CD4-positive, CD25-positive, alpha-beta regulatory T cell (primary cell): Measurements from ENCODE around the gene UCHL1. TPM values are rescaled to one million over a fixed set of nuclear protein-coding genes. Genes with fewer than 3 reads are reported as not detected.

Source experiments
- ATAC-seq, 2 donors: fragments of 150-1000 bp; cut with Tn5 transposase; one replicate each; pipeline ENCODE4 v1.10.0; 2021; ENCODE audit warnings: low read depth in 2 of 2, moderate number of reproducible peaks in 2 of 2, moderate library complexity in 1 of 2
- DNase-seq, 3 donors: peaks; one replicate each; pipeline versions ENCODE4 v3.0.0 to v3.0.0-alpha.2; 2012 to 2022; ENCODE audit warnings: mixed read lengths in 1 of 3
- H3K27ac ChIP-seq: one replicate; pipeline ENCODE4 v1.7.0; 2013; ENCODE audit warnings: mild to moderate bottlenecking, low read length; ENCODE audit not compliant: insufficient read depth, poor library complexity, severe bottlenecking
- H3K27me3 ChIP-seq: one replicate; pipeline ENCODE4 v1.7.0; 2013; ENCODE audit warnings: low read length; ENCODE audit not compliant: control insufficient read depth, insufficient read depth
- H3K36me3 ChIP-seq: one replicate; pipeline ENCODE4 v1.7.0; 2013; ENCODE audit warnings: mild to moderate bottlenecking, low read length, moderate library complexity; ENCODE audit not compliant: control insufficient read depth, insufficient read depth
- H3K4me1 ChIP-seq: 2 replicates; pipeline ENCODE4 v1.7.0; 2013; ENCODE audit warnings: mild to moderate bottlenecking, low read length; ENCODE audit not compliant: insufficient read depth, control insufficient read depth, poor library complexity, severe bottlenecking
- H3K4me3 ChIP-seq: one replicate; pipeline ENCODE4 v1.7.0; 2013; ENCODE audit warnings: low read depth, mild to moderate bottlenecking, low read length, moderate library complexity
- H3K9me3 ChIP-seq, 2 experiments: 1 replicate in 1 of 2; 2 replicates in 1 of 2; pipeline ENCODE4 v1.7.0; 2013; ENCODE audit warnings: low read length in 2 of 2, mild to moderate bottlenecking in 1 of 2, moderate library complexity in 1 of 2; ENCODE audit not compliant: control insufficient read depth in 2 of 2
- H3K27ac Mint-ChIP-seq, 3 donors: one replicate each; pipeline ENCODE4 v1.8.0; 2020 to 2022; ENCODE audit warnings: mild to moderate bottlenecking in 3 of 3, mixed read lengths in 3 of 3, moderate library complexity in 2 of 3
- H3K27me3 Mint-ChIP-seq: one replicate; pipeline ENCODE4 v1.8.0; 2022; ENCODE audit warnings: mild to moderate bottlenecking, mixed read lengths
- H3K36me3 Mint-ChIP-seq: one replicate; pipeline ENCODE4 v1.8.0; 2020; ENCODE audit warnings: mixed read lengths
- H3K4me1 Mint-ChIP-seq, 4 donors: one replicate each; pipeline ENCODE4 v1.8.0; 2020 to 2022; ENCODE audit warnings: mixed read lengths in 4 of 4, mild to moderate bottlenecking in 1 of 4
- H3K4me3 Mint-ChIP-seq, 4 donors: one replicate each; pipeline ENCODE4 v1.8.0; 2020 to 2022; ENCODE audit warnings: mild to moderate bottlenecking in 4 of 4, mixed read lengths in 4 of 4, moderate library complexity in 3 of 4
- H3K9me3 Mint-ChIP-seq, 7 donors: one replicate each; pipeline ENCODE4 v1.8.0; 2020 to 2022; ENCODE audit warnings: mixed read lengths in 7 of 7, mild to moderate bottlenecking in 3 of 7, moderate library complexity in 2 of 7
- polyA plus RNA-seq, 4 donors: library from polyadenylated mRNA; unstranded; fragments of 300-500 nt; fragmentation: Illumina TruSeq; gene quantifications; one replicate each; pipeline ENCODE4 v1.2.3, GENCODE V29; 2021
- total RNA-seq: library from RNA; stranded (reverse); gene quantifications from one replicate; pipeline ENCODE4 v1.2.3, GENCODE V29; 2022

The UCHL1 gene
- total and polyA plus RNA-seq, 5 donors from 2014 or later: not detected

- H3K27ac Mint-ChIP-seq: no peak overlapping the region
- H3K9me3 ChIP-seq: peaks cover 7 to 8% of the 10 kb centered on the region in 2 experiments
- no peak for ATAC-seq
- H3K27me3 ChIP-seq: no peaks in the 10 kb centered on the region
- H3K4me3 Mint-ChIP-seq: no peak overlapping the region
- no peaks in the 10 kb centered on the region for H3K4me1 Mint-ChIP-seq
- no peaks in the 10 kb centered on the region for H3K4me1 ChIP-seq
- no peaks in the 10 kb centered on the region for H3K27me3 Mint-ChIP-seq
- no peak overlapping the region for H3K4me3 ChIP-seq
- H3K27ac ChIP-seq: no peak overlapping the region
- peaks cover 0 to 10% (median 3%) of the 10 kb centered on the region in 7 donors for H3K9me3 Mint-ChIP-seq
- DNase-seq: no peak
- H3K36me3 ChIP-seq: no peaks in the 10 kb centered on the region
- H3K36me3 Mint-ChIP-seq: no peaks in the 10 kb centered on the region
Observed at GRCh38 chr4:41296995-41297394, 40.3 kb downstream of the UCHL1 start.

DNA sequence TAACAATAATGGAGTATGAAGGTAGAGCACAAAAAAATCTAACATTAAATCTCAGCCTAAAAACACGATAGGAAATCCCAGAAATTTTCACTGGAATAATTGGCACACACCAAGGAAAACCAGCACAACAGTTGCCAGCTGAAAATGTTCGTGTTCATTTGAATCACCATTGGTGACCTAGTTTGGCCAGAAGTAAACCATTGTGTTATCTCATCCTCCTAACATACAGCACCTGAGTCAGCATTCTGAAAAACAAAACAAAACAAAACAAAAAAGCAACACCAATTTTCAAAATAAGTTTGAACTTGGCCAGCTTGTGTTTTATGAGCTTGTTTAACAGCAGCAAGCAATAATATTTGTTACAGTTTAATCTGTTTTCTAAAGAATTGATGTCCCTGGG is 41.1 kb downstream of the UCHL1 start:
- no peaks in the 10 kb centered on the region for H3K36me3 ChIP-seq
- Mint-ChIP-seq H3K27ac (no peak overlapping the region), H3K9me3 (peaks cover 0 to 7% (median 4%) of the 10 kb centered on the region in 7 donors), H3K4me3 (no peak overlapping the region), H3K4me1 (no peaks in the 10 kb centered on the region), H3K36me3 (no peaks in the 10 kb centered on the region), H3K27me3 (no peaks in the 10 kb centered on the region)
- H3K9me3 ChIP-seq: peaks cover 7 to 8% of the 10 kb centered on the region in 2 experiments
- ATAC-seq: no peak
- no peak for DNase-seq
- no peaks in the 10 kb centered on the region for H3K4me1 ChIP-seq
- H3K27ac ChIP-seq: no peak overlapping the region
- H3K4me3 ChIP-seq: no peak overlapping the region
- no peaks in the 10 kb centered on the region for H3K27me3 ChIP-seq

- Mint-ChIP-seq H3K27ac (no peak overlapping the region), H3K4me1 (no peaks in the 10 kb centered on the region), H3K9me3 (peaks cover 0 to 7% (median 4%) of the 10 kb centered on the region in 7 donors), H3K36me3 (no peaks in the 10 kb centered on the region), H3K4me3 (no peak overlapping the region), H3K27me3 (no peaks in the 10 kb centered on the region)
- DNase-seq (no peak), ATAC-seq (no peak)
- H3K27me3 ChIP-seq: no peaks in the 10 kb centered on the region
- H3K4me3 ChIP-seq: no peak overlapping the region
- H3K9me3 ChIP-seq: peaks cover 5 to 6% of the 10 kb centered on the region in 2 experiments
- no peak overlapping the region for H3K27ac ChIP-seq
- no peaks in the 10 kb centered on the region for H3K36me3 ChIP-seq
- no peaks in the 10 kb centered on the region for H3K4me1 ChIP-seq
Observed at GRCh38 chr4:41299486-41299885, 42.8 kb downstream of the UCHL1 start.

DNA sequence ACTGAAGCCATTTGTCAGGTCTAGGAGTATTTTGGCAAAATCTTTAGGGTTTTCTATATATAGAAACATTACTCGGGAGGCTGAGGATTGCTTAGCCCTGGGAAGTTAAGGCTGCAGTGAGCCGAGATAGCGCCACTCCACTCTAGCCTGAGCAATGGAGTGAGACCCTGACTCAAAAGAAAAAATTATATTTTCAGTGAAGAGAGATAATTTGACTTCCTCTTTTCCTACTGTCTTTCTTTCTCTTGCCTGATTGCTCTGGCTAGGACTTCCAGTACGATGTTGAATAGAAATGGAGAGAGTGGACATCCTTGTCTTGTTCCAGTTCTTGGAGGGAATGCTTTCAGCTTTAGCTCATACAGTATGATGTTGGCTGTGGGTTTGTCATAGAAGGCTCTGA is 44.4 kb downstream of the UCHL1 start:
- no peaks in the 10 kb centered on the region for H3K4me1 ChIP-seq
- ATAC-seq (no peak), DNase-seq (no peak)
- peaks cover 0 to 8% (median 0%) of the 10 kb centered on the region in 7 donors for H3K9me3 Mint-ChIP-seq
- no peak overlapping the region for H3K27ac Mint-ChIP-seq
- no peaks in the 10 kb centered on the region for H3K36me3 Mint-ChIP-seq
- no peak overlapping the region for H3K27ac ChIP-seq
- H3K4me3 ChIP-seq: no peak overlapping the region
- no peaks in the 10 kb centered on the region for H3K27me3 Mint-ChIP-seq
- H3K36me3 ChIP-seq: no peaks in the 10 kb centered on the region
- H3K4me3 Mint-ChIP-seq: no peak overlapping the region
- H3K4me1 Mint-ChIP-seq: no peaks in the 10 kb centered on the region
- H3K9me3 ChIP-seq: no peaks in the 10 kb centered on the region
- H3K27me3 ChIP-seq: no peaks in the 10 kb centered on the region

- H3K9me3 Mint-ChIP-seq: peaks cover 0 to 9% (median 0%) of the 10 kb centered on the region in 7 donors
- no peaks in the 10 kb centered on the region for H3K36me3 ChIP-seq
- H3K27me3 Mint-ChIP-seq: no peaks in the 10 kb centered on the region
- ATAC-seq (no peak), DNase-seq (no peak)
- no peaks in the 10 kb centered on the region for H3K36me3 Mint-ChIP-seq
- H3K27ac Mint-ChIP-seq: no peak overlapping the region
- H3K4me1 ChIP-seq: no peaks in the 10 kb centered on the region
- no peak overlapping the region for H3K27ac ChIP-seq
- no peaks in the 10 kb centered on the region for H3K27me3 ChIP-seq
- no peak overlapping the region for H3K4me3 ChIP-seq
- no peaks in the 10 kb centered on the region for H3K4me1 Mint-ChIP-seq
- no peaks in the 10 kb centered on the region for H3K9me3 ChIP-seq
- no peak overlapping the region for H3K4me3 Mint-ChIP-seq
Observed at GRCh38 chr4:41303372-41304118, 46.8 kb downstream of the UCHL1 start.

DNA sequence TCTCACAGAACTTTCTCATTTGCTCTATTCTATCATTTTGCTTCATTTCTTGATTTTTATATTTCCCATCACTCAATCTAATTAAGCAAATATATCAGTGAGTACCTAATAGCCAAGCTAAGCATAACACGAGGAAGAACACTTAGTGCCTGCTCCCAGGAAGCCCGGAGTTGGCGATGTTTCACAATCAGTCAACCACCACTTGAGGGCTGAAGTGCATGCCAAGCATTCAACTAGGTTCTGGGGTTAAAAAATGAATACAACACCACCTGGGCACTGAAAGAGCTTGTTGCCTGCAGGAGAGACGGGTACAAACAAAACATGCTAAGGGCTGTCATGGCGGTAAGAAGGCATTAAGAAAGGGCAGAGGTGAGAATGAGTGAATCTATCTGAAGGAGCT is 47.5 kb downstream of the UCHL1 start:
- Mint-ChIP-seq H3K27me3 (no peaks in the 10 kb centered on the region), H3K9me3 (peaks cover 0 to 10% (median 0%) of the 10 kb centered on the region in 7 donors), H3K27ac (no peak overlapping the region), H3K4me3 (no peak overlapping the region), H3K4me1 (no peaks in the 10 kb centered on the region), H3K36me3 (no peaks in the 10 kb centered on the region)
- no peak for DNase-seq
- Histone ChIP-seq H3K4me1 (no peaks in the 10 kb centered on the region), H3K27me3 (no peaks in the 10 kb centered on the region), H3K36me3 (no peaks in the 10 kb centered on the region), H3K4me3 (no peak overlapping the region), H3K9me3 (no peaks in the 10 kb centered on the region), H3K27ac (no peak overlapping the region)
- ATAC-seq: no peak

- Histone ChIP-seq H3K4me3 (no peak overlapping the region), H3K4me1 (no peaks in the 10 kb centered on the region), H3K9me3 (no peaks in the 10 kb centered on the region), H3K27ac (no peak overlapping the region), H3K36me3 (no peaks in the 10 kb centered on the region), H3K27me3 (no peaks in the 10 kb centered on the region)
- H3K9me3 Mint-ChIP-seq: peaks cover 0 to 13% (median 0%) of the 10 kb centered on the region in 7 donors
- H3K36me3 Mint-ChIP-seq: no peaks in the 10 kb centered on the region
- DNase-seq (no peak), ATAC-seq (no peak)
- H3K4me1 Mint-ChIP-seq: no peaks in the 10 kb centered on the region
- H3K27me3 Mint-ChIP-seq: no peaks in the 10 kb centered on the region
- H3K4me3 Mint-ChIP-seq: no peak overlapping the region
- peak overlapping the region in 1 of 3 donors; percentile 6 for H3K27ac Mint-ChIP-seq
Observed at GRCh38 chr4:41305476-41305875, 48.7 kb downstream of the UCHL1 start.

- Mint-ChIP-seq H3K4me1 (no peaks in the 10 kb centered on the region), H3K27ac (no peak overlapping the region)
Observed at GRCh38 chr4:41307638-41308037, 50.9 kb downstream of the UCHL1 start.

More at GRCh38 chr4:41307638-41308037, 50.9 kb downstream of the UCHL1 start:
- no peak overlapping the region for H3K4me3 Mint-ChIP-seq
- H3K36me3 ChIP-seq: no peaks in the 10 kb centered on the region
- H3K36me3 Mint-ChIP-seq: no peaks in the 10 kb centered on the region
- H3K4me1 ChIP-seq: no peaks in the 10 kb centered on the region
- H3K27me3 Mint-ChIP-seq: no peaks in the 10 kb centered on the region
- no peak overlapping the region for H3K27ac ChIP-seq
- peaks cover 0 to 11% (median 0%) of the 10 kb centered on the region in 7 donors for H3K9me3 Mint-ChIP-seq
- DNase-seq (no peak), ATAC-seq (no peak)
- H3K9me3 ChIP-seq: no peaks in the 10 kb centered on the region
- no peak overlapping the region for H3K4me3 ChIP-seq
- no peaks in the 10 kb centered on the region for H3K27me3 ChIP-seq
